Measurements from ENCODE around the gene TH. TPM values are rescaled to one million over a fixed set of nuclear protein-coding genes. Genes with fewer than 3 reads are reported as not detected.

Gene TH
- total and polyA plus RNA-seq, 2 of the 8 experiments (the other 6 are each of a cell fraction or from before 2014, with no cell fraction given) = 0.09 TPM; not detected in 1

GRCh38 chr11:2121227-2122130 is 50.1 kb downstream of the TH start:
- no peak for DNase-seq (ENCODE audit: low read depth in 1 of 2, low spot score in 2 of 2)
- Histone ChIP-seq H3K27ac (ENCODE audit: low read depth, low read length) (no peak overlapping the region), H3K27me3 (replicated peaks in 1 of 4; ENCODE audit: control insufficient read depth in 3 of 4, extremely low read depth in 1 of 4, insufficient read depth in 3 of 4, low read length in 3 of 4) (no peaks in the 10 kb centered on the region; a peak in 1 of 7 replicates), H3K14ac (ENCODE audit: insufficient read length) (no peak overlapping the region), H3K36me3 (ENCODE audit: control insufficient read depth in 2 of 4, insufficient read depth in 4 of 4, low read length in 3 of 4) (no peaks in the 10 kb centered on the region), H3K4me3 (ENCODE audit: extremely low read depth in 1 of 4, insufficient read depth in 2 of 4, low read depth in 3 of 4, low read length in 4 of 4) (no peak overlapping the region), H4K5ac (ENCODE audit: insufficient read length, low read depth, low read length) (no peak overlapping the region), H3K23ac (ENCODE audit: insufficient read length) (no peak overlapping the region), H2BK5ac (ENCODE audit: low read depth, low read length) (no peak overlapping the region), H3K79me2 (ENCODE audit: control insufficient read depth in 1 of 2, insufficient read depth in 2 of 2, low read length in 2 of 2) (no peaks in the 10 kb centered on the region), H2BK120ac (replicated peaks; ENCODE audit: low read depth, low read length) (no peak overlapping the region), H2AFZ (ENCODE audit: low read length) (no peak overlapping the region), H3K18ac (ENCODE audit: extremely low read depth, low read length) (no peak overlapping the region; the same call in 1 of the 2 replicates), H3K56ac (replicated peaks; ENCODE audit: insufficient read length, low read depth, low read length) (no peak overlapping the region), H2BK20ac (ENCODE audit: low read length) (no peak overlapping the region), H2BK12ac (ENCODE audit: low read depth, low read length) (peak overlapping the region; percentile 39; the same call in 1 of the 2 replicates), H3K4ac (replicated peaks; ENCODE audit: insufficient read length, low read depth, low read length) (no peak overlapping the region), H3K9me3 (ENCODE audit: insufficient read depth in 2 of 2, low read depth in 1 of 2, low read length in 1 of 2) (peaks cover 4 to 6% of the 10 kb centered on the region in 2 experiments; a peak in 3 of 4 replicates), H3K4me2 (ENCODE audit: insufficient read depth in 1 of 2, low read depth in 2 of 2, low read length in 2 of 2) (no peak overlapping the region), H3K79me1 (ENCODE audit: low read depth, low read length) (no peaks in the 10 kb centered on the region), H4K8ac (ENCODE audit: extremely low read depth, insufficient read depth, low read length) (peak overlapping the region; percentile 11; the same call in 1 of the 2 replicates), H4K91ac (replicated peaks; ENCODE audit: insufficient read length, low read length) (no peak overlapping the region), H2AK5ac (ENCODE audit: low read depth, low read length) (no peak overlapping the region), H3K9ac (replicated peaks in 1 of 4; ENCODE audit: extremely low read depth in 1 of 4, low read depth in 3 of 4, low read length in 3 of 4) (no peak overlapping the region), H3K4me1 (replicated peaks in 1 of 4; ENCODE audit: control insufficient read depth in 3 of 4, insufficient read depth in 4 of 4, low read length in 3 of 4) (peaks cover 0 to 5% (median 0%) of the 10 kb centered on the region in 4 experiments; a peak in 1 of 7 replicates), H3K23me2 (ENCODE audit: low read depth, low read length) (peaks cover 14% of the 10 kb centered on the region; the same call in 1 of the 2 replicates), H4K20me1 (replicated peaks in 1 of 2; ENCODE audit: control insufficient read depth in 1 of 2, insufficient read depth in 2 of 2, low read length in 2 of 2) (peaks cover 0 to 3% of the 10 kb centered on the region in 2 experiments), H2BK15ac (ENCODE audit: low read length) (no peak overlapping the region)
- ChIA-PET CTCF (ENCODE audit: partially characterized antibody) (interaction anchor here (0.9 to 3.0 kb wide), 9 partner anchors 8 to 84 kb away, joined by 3 to 21 read pairs (median 4); no protein-coding TSS in a partner anchor), POLR2A (ENCODE audit: partially characterized antibody) (interaction anchor here (0.9 to 1.5 kb wide), 3 partner anchors 11 to 25 kb away, joined by 4 to 5 read pairs (median 4); no protein-coding TSS in a partner anchor)
- TF ChIP-seq GABPA (IDR thresholded peaks at IDR 0.05; ENCODE audit: borderline replicate concordance, insufficient read depth, low read length) (no peak), KDM1A (IDR thresholded peaks at IDR 0.05; ENCODE audit: borderline replicate concordance, low read length) (no peak), NANOG (IDR thresholded peaks at IDR 0.05; ENCODE audit: insufficient read depth, low read depth, low read length, poor library complexity, severe bottlenecking) (no peak), SUZ12 (IDR thresholded peaks at IDR 0.05; ENCODE audit: low read length) (no peak), CBX8 (IDR thresholded peaks at IDR 0.05; ENCODE audit: borderline replicate concordance, low read depth, low read length) (no peak), SIRT6 (IDR thresholded peaks at IDR 0.05; ENCODE audit: low read length) (no peak), HDAC2 (IDR thresholded peaks at IDR 0.05; ENCODE audit: borderline replicate concordance in 1 of 2, low read depth in 2 of 2, low read length in 2 of 2) (no peak), SIX5 (IDR thresholded peaks at IDR 0.05; ENCODE audit: low read depth, low read length) (no peak), EGR1 (IDR thresholded peaks at IDR 0.05; ENCODE audit: borderline replicate concordance, low read depth, low read length) (no peak), MAFK (IDR thresholded peaks at IDR 0.05; ENCODE audit: low read depth, low read length) (no peak)
- FAIRE-seq = no peak
- 88% methylated on average over 18 of the region's 21 CpGs; no CpG with 5 or more reads in 1 of the 2 experiments for WGBS, 2 experiments (ENCODE audit: extremely low coverage in 1 of 2, insufficient coverage in 1 of 2, insufficient read length in 1 of 2, insufficient replicate concordance in 2 of 2, low coverage in 1 of 2, low lambda C conversion rate in 2 of 2, missing lambda C conversion rate in 1 of 2)
